ENCODE results near the gene SEPTIN1.
A peak's percentile ranks its signal among the peaks of the same experiment; 100 is the strongest.

The SEPTIN1 gene

GRCh38 chr16:30359871-30360170 lies 22.5 kb downstream of the SEPTIN1 start:
- H3K4me3 ChIP-seq (ENCODE audit: low read length) = no peak overlapping the region
- peaks cover 50% of the 10 kb centered on the region for H3K36me3 ChIP-seq (ENCODE audit: control insufficient read depth, insufficient read depth, low read length, severe bottlenecking)
- no peak overlapping the region for H3K9ac ChIP-seq (ENCODE audit: low read length)
- no peaks in the 10 kb centered on the region for H3K27me3 ChIP-seq (replicated peaks; ENCODE audit: control insufficient read depth, insufficient read depth, low read length)
- no peak for DNase-seq (ENCODE audit: low read depth)
- peaks cover 27% of the 10 kb centered on the region for H3K4me1 ChIP-seq (ENCODE audit: control insufficient read depth, insufficient read depth, low read length)
- H3K9me3 ChIP-seq (ENCODE audit: control insufficient read depth, low read length) = no peaks in the 10 kb centered on the region

- DNase-seq (ENCODE audit: low read depth) = no peak
- Histone ChIP-seq H3K9me3 (ENCODE audit: control insufficient read depth, low read length) (no peaks in the 10 kb centered on the region), H3K27me3 (replicated peaks; ENCODE audit: control insufficient read depth, insufficient read depth, low read length) (no peaks in the 10 kb centered on the region), H3K4me1 (ENCODE audit: control insufficient read depth, insufficient read depth, low read length) (peaks cover 29% of the 10 kb centered on the region), H3K4me3 (ENCODE audit: low read length) (no peak overlapping the region), H3K36me3 (ENCODE audit: control insufficient read depth, insufficient read depth, low read length, severe bottlenecking) (peaks cover 45% of the 10 kb centered on the region), H3K9ac (ENCODE audit: low read length) (no peak overlapping the region)
These were observed 23.1 kb downstream of the SEPTIN1 start for GRCh38 chr16:30358990-30359870.

GRCh38 chr16:30358577-30358936 lies 23.8 kb downstream of the SEPTIN1 start:
- no peak overlapping the region for H3K4me3 ChIP-seq (ENCODE audit: low read length)

GRCh38 chr16:30357715-30358576 lies 24.4 kb downstream of the SEPTIN1 start:
- peaks cover 38% of the 10 kb centered on the region for H3K4me1 ChIP-seq (ENCODE audit: control insufficient read depth, insufficient read depth, low read length)
- no peak overlapping the region for H3K4me3 ChIP-seq (ENCODE audit: low read length)
- peak overlapping the region; percentile 35 for H3K9ac ChIP-seq (ENCODE audit: low read length)
- H3K9me3 ChIP-seq (ENCODE audit: control insufficient read depth, low read length) = no peaks in the 10 kb centered on the region
- no peak for DNase-seq (ENCODE audit: low read depth)
- peaks cover 47% of the 10 kb centered on the region for H3K36me3 ChIP-seq (ENCODE audit: control insufficient read depth, insufficient read depth, low read length, severe bottlenecking)
- H3K27me3 ChIP-seq (replicated peaks; ENCODE audit: control insufficient read depth, insufficient read depth, low read length) = no peaks in the 10 kb centered on the region

More at GRCh38 chr16:30358577-30358936, 23.8 kb downstream of the SEPTIN1 start:
- Histone ChIP-seq H3K9me3 (ENCODE audit: control insufficient read depth, low read length) (no peaks in the 10 kb centered on the region), H3K9ac (ENCODE audit: low read length) (peak overlapping the region; percentile 16), H3K4me1 (ENCODE audit: control insufficient read depth, insufficient read depth, low read length) (peaks cover 36% of the 10 kb centered on the region), H3K36me3 (ENCODE audit: control insufficient read depth, insufficient read depth, low read length, severe bottlenecking) (peaks cover 45% of the 10 kb centered on the region), H3K27me3 (replicated peaks; ENCODE audit: control insufficient read depth, insufficient read depth, low read length) (no peaks in the 10 kb centered on the region)
- no peak for DNase-seq (ENCODE audit: low read depth)

GRCh38 chr16:30357085-30357714 lies 25.2 kb downstream of the SEPTIN1 start:
- DNase-seq (ENCODE audit: low read depth) = no peak
- Histone ChIP-seq H3K27me3 (replicated peaks; ENCODE audit: control insufficient read depth, insufficient read depth, low read length) (no peaks in the 10 kb centered on the region), H3K36me3 (ENCODE audit: control insufficient read depth, insufficient read depth, low read length, severe bottlenecking) (peaks cover 47% of the 10 kb centered on the region), H3K4me3 (ENCODE audit: low read length) (no peak overlapping the region), H3K9me3 (ENCODE audit: control insufficient read depth, low read length) (no peaks in the 10 kb centered on the region), H3K4me1 (ENCODE audit: control insufficient read depth, insufficient read depth, low read length) (peaks cover 45% of the 10 kb centered on the region), H3K9ac (ENCODE audit: low read length) (peak overlapping the region; percentile 35)

GRCh38 chr16:30356401-30357084 lies 25.8 kb downstream of the SEPTIN1 start:
- Histone ChIP-seq H3K9ac (ENCODE audit: low read length) (peak overlapping the region; percentile 90), H3K4me1 (ENCODE audit: control insufficient read depth, insufficient read depth, low read length) (peaks cover 52% of the 10 kb centered on the region), H3K9me3 (ENCODE audit: control insufficient read depth, low read length) (no peaks in the 10 kb centered on the region), H3K4me3 (ENCODE audit: low read length) (peak overlapping the region; percentile 87), H3K36me3 (ENCODE audit: control insufficient read depth, insufficient read depth, low read length, severe bottlenecking) (peaks cover 46% of the 10 kb centered on the region), H3K27me3 (replicated peaks; ENCODE audit: control insufficient read depth, insufficient read depth, low read length) (no peaks in the 10 kb centered on the region)
- no peak for DNase-seq (ENCODE audit: low read depth)

GRCh38 chr16:30355954-30356308 lies 26.4 kb downstream of the SEPTIN1 start:
- Histone ChIP-seq H3K36me3 (ENCODE audit: control insufficient read depth, insufficient read depth, low read length, severe bottlenecking) (peaks cover 46% of the 10 kb centered on the region), H3K9me3 (ENCODE audit: control insufficient read depth, low read length) (no peaks in the 10 kb centered on the region), H3K4me1 (ENCODE audit: control insufficient read depth, insufficient read depth, low read length) (peaks cover 57% of the 10 kb centered on the region), H3K4me3 (ENCODE audit: low read length) (peak overlapping the region; percentile 87), H3K27me3 (replicated peaks; ENCODE audit: control insufficient read depth, insufficient read depth, low read length) (no peaks in the 10 kb centered on the region), H3K9ac (ENCODE audit: low read length) (peak overlapping the region; percentile 90)
- DNase-seq (ENCODE audit: low read depth) = no peak

GRCh38 chr16:30355144-30355953 lies 27.0 kb downstream of the SEPTIN1 start, which contains the start of gene CD2BP2:
Gene CD2BP2 (minus strand): TSS chr16:30355308. CDS start chr16:30354681, 627 bp downstream.
- Histone ChIP-seq H3K27me3 (replicated peaks; ENCODE audit: control insufficient read depth, insufficient read depth, low read length) (no peaks in the 10 kb centered on the region), H3K36me3 (ENCODE audit: control insufficient read depth, insufficient read depth, low read length, severe bottlenecking) (peaks cover 46% of the 10 kb centered on the region), H3K9me3 (ENCODE audit: control insufficient read depth, low read length) (no peaks in the 10 kb centered on the region), H3K4me3 (ENCODE audit: low read length) (peak within 1 kb of the TSS; percentile 87), H3K4me1 (ENCODE audit: control insufficient read depth, insufficient read depth, low read length) (peaks cover 57% of the 10 kb centered on the region), H3K9ac (ENCODE audit: low read length) (peak within 1 kb of the TSS; percentile 90)
- DNase-seq (ENCODE audit: low read depth) = peak; percentile 99

- Histone ChIP-seq H3K4me1 (ENCODE audit: control insufficient read depth, insufficient read depth, low read length) (peaks cover 57% of the 10 kb centered on the region), H3K27me3 (replicated peaks; ENCODE audit: control insufficient read depth, insufficient read depth, low read length) (no peaks in the 10 kb centered on the region), H3K36me3 (ENCODE audit: control insufficient read depth, insufficient read depth, low read length, severe bottlenecking) (peaks cover 47% of the 10 kb centered on the region), H3K4me3 (ENCODE audit: low read length) (peak overlapping the region; percentile 87), H3K9me3 (ENCODE audit: control insufficient read depth, low read length) (no peaks in the 10 kb centered on the region), H3K9ac (ENCODE audit: low read length) (peak overlapping the region; percentile 90)
- DNase-seq (ENCODE audit: low read depth) = peak; percentile 49
These were observed 27.8 kb downstream of the SEPTIN1 start for GRCh38 chr16:30354423-30355143.
